GM10266 (cell line): ENCODE results near the gene CEP43.

ENCODE experiments used
- DNase-seq: peaks from one replicate; pipeline ENCODE4 v3.0.0; 2012; ENCODE audit errors: extremely low spot score
- CTCF ChIP-seq: IDR thresholded peaks from 2 replicates; pipeline ENCODE4 v1.5.1; 2012; ENCODE audit warnings: mild to moderate bottlenecking, low read depth; ENCODE audit not compliant: control insufficient read depth, insufficient read depth; ENCODE audit errors: missing control alignments

The CEP43 gene

GRCh38 chr6:166999145-166999883 lies at the start of gene CEP43:
Gene CEP43, plus strand, starts transcription at chr6:166999397. Its CDS starts 16 bp downstream, at chr6:166999413.
- TF ChIP-seq CTCF: no peak
- DNase-seq: peak; percentile 98

GRCh38 chr6:166949528-166950442 lies 49.4 kb upstream of the CEP43 start:
- DNase-seq: no peak
- TF ChIP-seq CTCF: no peak

DNA sequence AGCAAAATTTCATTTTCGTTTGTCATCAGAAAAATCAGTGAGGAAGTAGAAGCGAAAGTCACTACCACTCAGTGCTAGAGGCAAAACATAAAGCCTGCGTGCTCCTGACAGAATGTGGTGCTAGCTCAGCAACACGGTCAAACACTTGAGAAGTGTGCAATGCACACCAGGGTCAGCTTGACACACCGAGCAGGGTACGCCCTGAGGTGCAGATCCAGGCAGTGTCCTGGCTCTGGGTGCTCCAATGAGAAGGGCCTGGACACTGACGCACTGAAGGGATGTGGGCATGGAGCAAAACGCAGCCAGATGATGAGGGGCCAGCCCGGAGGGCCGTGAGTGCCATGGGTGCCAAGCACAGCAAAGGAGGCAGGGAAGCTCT lies 48.8 kb upstream of the CEP43 start:
- peak; percentile 70 for DNase-seq
- TF ChIP-seq CTCF: no peak

DNA sequence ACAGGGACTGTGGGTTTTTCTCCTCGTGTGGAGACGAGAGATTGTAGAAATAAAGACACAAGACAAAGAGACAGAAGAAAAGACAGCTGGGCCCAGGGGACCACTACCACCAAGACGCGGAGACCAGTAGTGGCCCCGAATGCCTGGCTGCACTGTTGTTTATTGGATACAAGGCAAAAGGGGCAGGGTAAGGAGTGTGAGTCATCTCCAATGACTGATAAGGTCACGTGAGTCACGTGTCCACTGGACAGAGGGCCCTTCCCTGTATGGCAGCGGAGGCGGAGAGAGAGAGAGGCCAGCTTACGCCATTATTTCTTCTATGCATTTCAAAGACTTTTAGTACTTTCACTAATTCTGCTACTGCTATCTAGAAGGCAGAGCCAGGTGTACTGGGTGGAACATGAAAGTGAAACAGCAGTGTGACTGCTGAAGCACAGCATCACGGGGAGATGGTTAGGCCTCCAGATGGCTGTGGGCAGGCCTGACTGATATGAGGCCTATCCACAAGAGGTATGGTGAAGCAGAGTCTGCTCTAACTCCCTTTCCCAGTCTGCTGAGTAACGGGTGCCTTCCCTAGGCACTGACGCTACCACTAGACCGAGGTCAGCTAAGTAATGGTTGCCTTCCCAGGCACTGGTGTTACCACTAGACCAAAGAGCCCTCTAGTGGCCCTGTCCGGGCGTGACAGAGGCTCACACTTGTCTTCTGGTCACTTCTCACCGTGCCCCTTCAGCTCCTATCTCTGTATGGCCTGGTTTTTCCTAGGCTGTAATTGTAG lies 48.1 kb upstream of the CEP43 start:
- DNase-seq: peak; percentile 64
- peak; percentile 68 for TF ChIP-seq CTCF

DNA sequence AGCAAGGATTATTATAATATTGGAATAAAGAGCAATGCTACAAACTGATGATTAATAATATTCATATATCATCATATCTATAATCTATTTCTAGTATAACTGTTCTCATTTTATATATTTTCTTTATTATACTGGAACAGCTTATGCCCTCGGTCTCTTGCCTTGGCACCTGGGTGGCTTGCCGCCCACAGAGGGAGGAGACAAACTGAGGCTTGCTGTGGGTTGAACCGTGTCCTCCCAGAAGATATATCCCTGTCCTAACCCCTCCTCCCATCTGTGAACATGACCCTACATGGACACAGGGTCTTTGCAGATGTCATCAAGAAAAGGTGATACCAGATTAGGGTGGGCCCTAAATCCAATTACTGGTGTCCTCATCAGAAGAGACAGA lies 47.5 kb upstream of the CEP43 start:
- no peak for TF ChIP-seq CTCF
- DNase-seq: no peak

- DNase-seq: no peak
- no peak for TF ChIP-seq CTCF
These were observed 47.1 kb upstream of the CEP43 start for GRCh38 chr6:166952121-166952520.
